Stimulated activated naive B cell treated with anti-CD40 and anti-IgM and Interleukin-4, amounts not matched to agents 10 μg/mL and 1 μg/mL and 100 μg/mL, for 72 hours (primary cell): ENCODE measurements around the gene ANKS1B.

Experiments
- ATAC-seq, 2 donors: fragments of 150-1000 bp; cut with Tn5 transposase; replicated peaks; 2 replicates each; pipeline ENCODE4 v1.10.0; 2021; ENCODE audit warnings: moderate library complexity in 1 of 2
- DNase-seq: peaks from one replicate; pipeline ENCODE4 v3.0.0; 2021
- H3K27ac Mint-ChIP-seq: one replicate; pipeline ENCODE4 v1.8.0; 2022; ENCODE audit warnings: mild to moderate bottlenecking, mixed read lengths
- H3K27me3 Mint-ChIP-seq, 2 donors: one replicate each; pipeline ENCODE4 v1.8.0; 2022; ENCODE audit warnings: mixed read lengths in 2 of 2
- H3K36me3 Mint-ChIP-seq, 2 donors: one replicate each; pipeline ENCODE4 v1.8.0; 2022; ENCODE audit warnings: mixed read lengths in 2 of 2, mild to moderate bottlenecking in 1 of 2
- H3K4me1 Mint-ChIP-seq, 2 donors: one replicate each; pipeline ENCODE4 v1.8.0; 2022; ENCODE audit warnings: mixed read lengths in 2 of 2, mild to moderate bottlenecking in 1 of 2
- H3K4me3 Mint-ChIP-seq, 2 donors: one replicate each; pipeline ENCODE4 v1.8.0; 2022; ENCODE audit warnings: mild to moderate bottlenecking in 2 of 2, mixed read lengths in 2 of 2, moderate library complexity in 1 of 2
- H3K9me3 Mint-ChIP-seq, 2 donors: one replicate each; pipeline ENCODE4 v1.8.0; 2022; ENCODE audit warnings: mixed read lengths in 2 of 2, mild to moderate bottlenecking in 1 of 2

The ANKS1B gene

DNA sequence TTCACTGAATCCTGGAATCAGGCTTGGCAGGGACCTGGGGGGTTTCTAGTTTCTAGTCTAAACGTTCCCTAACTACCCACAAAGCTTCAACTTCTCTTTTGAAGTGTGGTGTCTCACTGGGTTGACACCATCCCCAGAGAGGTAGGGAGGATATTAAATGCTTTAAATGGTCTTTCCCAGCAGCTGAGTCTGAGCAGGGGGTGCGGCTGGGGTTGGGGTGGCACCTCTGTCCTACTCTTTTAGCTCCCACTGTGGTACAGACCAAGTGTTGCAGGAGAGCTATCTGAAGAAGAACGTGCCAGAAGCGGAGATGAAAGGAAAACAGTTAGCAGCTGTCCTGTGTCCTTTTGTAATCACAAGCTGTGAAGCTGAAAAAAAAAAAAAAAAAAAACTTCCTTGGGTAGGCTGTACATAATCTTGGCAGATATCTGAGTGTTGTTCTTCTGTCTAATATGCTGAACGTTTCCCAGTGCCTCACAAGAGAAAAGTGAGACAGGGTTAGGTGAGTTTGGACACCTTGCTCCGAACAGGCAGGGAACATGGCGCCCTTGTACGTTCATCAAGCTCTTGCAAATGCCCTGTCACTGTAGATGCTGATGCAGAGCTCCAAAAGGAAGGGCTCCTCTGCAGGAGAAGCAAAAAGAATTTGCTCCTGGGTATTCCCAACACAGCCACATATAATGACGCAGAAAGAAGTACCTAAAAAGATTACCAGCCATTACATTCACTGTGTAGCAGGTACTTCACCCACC lies 892.5 kb downstream of the ANKS1B start:
- peaks cover 0 to 2% of the 10 kb centered on the region in 2 donors for H3K9me3 Mint-ChIP-seq
- no peak overlapping the region for H3K27ac Mint-ChIP-seq
- peaks cover 4 to 6% of the 10 kb centered on the region in 2 donors for H3K27me3 Mint-ChIP-seq
- ATAC-seq, result no peak
- no peaks in the 10 kb centered on the region for H3K4me1 Mint-ChIP-seq
- no peaks in the 10 kb centered on the region for H3K36me3 Mint-ChIP-seq
- H3K4me3 Mint-ChIP-seq, result no peak overlapping the region
- DNase-seq, result no peak

DNA sequence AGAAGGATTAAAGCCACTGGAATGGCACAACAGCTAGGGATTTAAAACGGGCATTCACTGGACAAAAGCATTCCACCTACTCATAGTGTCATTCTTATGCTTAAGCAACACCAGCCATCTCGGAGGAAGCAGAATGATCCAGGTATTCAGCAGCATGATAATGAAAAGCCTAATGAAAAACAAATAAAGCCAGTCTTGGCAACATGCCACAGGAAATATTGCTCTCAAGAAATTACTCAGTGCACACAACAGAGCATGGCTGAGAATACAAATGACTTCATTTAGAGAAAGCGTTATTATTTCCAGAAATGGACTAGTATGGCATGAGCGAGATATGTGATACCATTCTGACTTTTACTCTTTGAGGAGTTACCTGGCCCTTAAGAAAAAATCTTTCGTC lies 897.5 kb downstream of the ANKS1B start:
- Mint-ChIP-seq H3K4me1 (no peaks in the 10 kb centered on the region), H3K4me3 (no peak overlapping the region), H3K9me3 (peaks cover 0 to 4% of the 10 kb centered on the region in 2 donors), H3K27me3 (peaks cover 0 to 4% of the 10 kb centered on the region in 2 donors), H3K27ac (no peak overlapping the region), H3K36me3 (no peaks in the 10 kb centered on the region)
- ATAC-seq (no peak), DNase-seq (no peak)

DNA sequence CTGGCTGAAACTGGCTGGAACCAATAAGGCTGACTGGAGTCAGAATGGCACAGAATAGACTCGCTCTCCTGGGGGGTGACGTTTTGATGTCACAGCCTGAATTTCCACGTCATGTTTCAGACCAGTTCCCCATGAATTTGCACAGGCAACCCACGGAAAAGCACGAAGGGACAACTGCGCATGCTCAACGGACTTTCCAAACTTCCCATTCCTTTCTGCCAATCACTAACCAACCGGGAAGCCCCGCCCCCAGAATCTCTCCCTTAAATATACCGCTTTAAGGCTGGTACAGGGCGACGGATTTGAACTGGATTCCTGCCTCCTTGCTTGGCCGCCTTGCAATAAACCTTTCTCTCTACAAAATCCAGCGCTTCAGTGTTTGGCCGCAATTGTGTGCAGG lies 904.9 kb downstream of the ANKS1B start:
- H3K36me3 Mint-ChIP-seq, result no peaks in the 10 kb centered on the region
- H3K4me3 Mint-ChIP-seq, result no peak overlapping the region
- ATAC-seq (no peak), DNase-seq (no peak)
- H3K9me3 Mint-ChIP-seq, result peaks cover 0 to 3% of the 10 kb centered on the region in 2 donors
- H3K27ac Mint-ChIP-seq, result no peak overlapping the region
- H3K27me3 Mint-ChIP-seq, result peaks cover 4% of the 10 kb centered on the region in 2 donors
- no peaks in the 10 kb centered on the region for H3K4me1 Mint-ChIP-seq

DNA sequence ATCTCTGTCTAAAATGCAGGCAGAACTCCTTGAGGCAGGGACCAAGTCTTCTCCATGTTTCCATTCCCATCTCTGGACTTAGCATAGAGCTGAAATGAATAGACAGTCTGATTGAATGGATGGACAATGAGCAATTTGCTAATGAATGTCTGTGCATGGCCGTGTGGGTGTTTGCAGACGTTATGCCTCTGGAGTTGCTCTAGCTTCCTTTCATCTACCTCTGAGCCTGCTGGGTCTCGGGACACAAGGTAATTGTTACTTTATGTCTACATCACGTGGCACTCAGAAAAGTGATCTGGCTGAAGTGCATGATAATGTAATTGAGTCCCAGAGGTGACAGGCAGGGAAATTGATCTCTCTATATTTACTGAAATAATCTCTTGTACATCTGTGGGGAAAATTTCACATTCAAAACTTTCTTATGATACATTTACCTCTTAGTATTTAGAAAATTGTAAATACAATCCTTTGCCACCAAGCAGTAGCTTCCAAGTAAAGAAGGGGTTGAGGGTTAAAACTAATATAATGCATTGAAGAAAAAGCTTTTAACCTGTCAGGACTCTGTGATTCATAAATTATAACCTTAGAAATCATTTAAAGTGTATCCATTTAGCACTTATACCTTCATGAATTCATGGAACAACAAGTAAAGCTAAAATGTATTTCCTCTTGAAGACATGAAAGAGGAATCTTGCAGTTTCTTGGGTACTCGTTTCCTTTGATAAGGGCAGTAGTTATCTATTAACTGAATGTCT lies 915.6 kb downstream of the ANKS1B start:
- H3K36me3 Mint-ChIP-seq, result no peaks in the 10 kb centered on the region
- H3K4me1 Mint-ChIP-seq, result no peaks in the 10 kb centered on the region
- no peak for ATAC-seq

DNA sequence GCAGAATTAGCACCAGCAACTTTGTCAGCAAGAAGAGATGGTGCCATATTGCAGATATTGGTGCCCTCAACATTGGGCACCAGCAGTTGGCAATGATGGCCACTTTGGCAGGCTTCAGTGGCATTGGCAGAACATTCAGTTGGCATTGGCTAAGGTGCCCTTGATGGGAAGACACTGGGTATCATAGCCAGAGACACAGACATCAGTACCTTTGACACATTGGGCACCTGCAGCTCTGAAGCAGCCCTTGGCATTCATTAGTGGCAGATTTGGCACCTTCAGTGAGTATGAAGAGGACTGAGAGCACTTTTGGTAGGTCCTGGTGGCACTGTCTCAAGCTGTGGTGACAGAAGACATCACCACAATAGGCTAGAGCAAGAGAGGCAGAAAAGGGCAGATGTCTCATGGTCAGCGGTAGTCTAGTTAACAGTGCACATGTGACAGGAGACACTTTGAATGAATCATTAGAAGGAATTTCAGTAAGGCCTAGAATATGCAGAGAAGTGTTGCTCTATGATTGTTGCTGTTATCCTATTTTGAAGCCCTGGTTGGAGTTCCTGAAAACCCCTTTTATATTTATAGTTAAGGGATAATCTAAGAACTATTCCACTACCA lies 917.5 kb downstream of the ANKS1B start:
- H3K27ac Mint-ChIP-seq, result no peak overlapping the region
- no peaks in the 10 kb centered on the region for H3K9me3 Mint-ChIP-seq
- no peaks in the 10 kb centered on the region for H3K36me3 Mint-ChIP-seq
- peaks cover 0 to 3% of the 10 kb centered on the region in 2 donors for H3K27me3 Mint-ChIP-seq
- no peaks in the 10 kb centered on the region for H3K4me1 Mint-ChIP-seq
- no peak for ATAC-seq
- H3K4me3 Mint-ChIP-seq, result no peak overlapping the region
- no peak for DNase-seq

More for the DNA sequence above, 915.6 kb downstream of the ANKS1B start:
- no peak overlapping the region for H3K4me3 Mint-ChIP-seq
- no peak overlapping the region for H3K27ac Mint-ChIP-seq
- no peak for DNase-seq
- H3K9me3 Mint-ChIP-seq, result no peaks in the 10 kb centered on the region
- no peaks in the 10 kb centered on the region for H3K27me3 Mint-ChIP-seq

DNA sequence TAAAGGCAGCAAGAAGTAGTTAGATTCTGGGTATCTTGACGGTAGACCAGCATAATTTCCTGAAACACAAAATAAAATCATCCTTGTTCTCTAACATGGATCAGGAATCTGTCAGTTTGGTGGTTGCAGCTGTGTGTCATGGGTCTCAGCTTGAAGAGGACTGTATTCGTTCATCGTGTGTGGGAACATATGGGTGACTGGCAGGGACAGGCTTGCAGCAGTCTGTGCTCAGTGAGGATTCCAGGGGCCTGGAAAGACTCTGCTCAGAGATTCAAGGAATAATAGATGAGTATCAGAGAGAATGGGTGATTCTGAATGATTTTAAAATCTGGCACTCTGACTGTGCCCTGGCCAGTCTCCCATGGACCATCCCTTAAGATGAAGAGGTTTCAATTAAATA lies 918.0 kb downstream of the ANKS1B start:
- Mint-ChIP-seq H3K9me3 (no peaks in the 10 kb centered on the region), H3K4me1 (no peaks in the 10 kb centered on the region), H3K27ac (no peak overlapping the region), H3K4me3 (no peak overlapping the region), H3K36me3 (no peaks in the 10 kb centered on the region), H3K27me3 (peaks cover 0 to 3% of the 10 kb centered on the region in 2 donors)
- ATAC-seq (no peak), DNase-seq (no peak)

DNA sequence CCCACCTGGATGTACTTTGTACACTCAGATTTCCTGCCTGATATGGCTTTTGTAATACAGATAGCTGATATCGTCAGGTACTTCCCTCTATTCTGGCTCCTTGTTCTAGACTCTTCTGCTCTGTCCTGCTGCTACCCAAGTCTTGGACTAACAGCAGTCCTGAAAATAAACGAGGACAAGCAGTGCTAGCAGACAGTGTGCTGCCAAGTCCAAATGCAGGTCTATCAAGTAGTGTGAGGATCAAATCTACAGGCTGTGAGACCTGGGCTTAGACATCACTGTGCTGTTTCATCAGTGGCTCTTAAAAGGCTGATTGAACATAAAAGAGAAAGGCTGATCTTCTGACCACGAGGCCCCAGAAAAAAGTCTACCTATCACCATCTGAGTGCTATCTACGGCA lies 921.6 kb downstream of the ANKS1B start:
- no peak for DNase-seq
- peaks cover 0 to 3% of the 10 kb centered on the region in 2 donors for H3K27me3 Mint-ChIP-seq
- H3K4me3 Mint-ChIP-seq, result no peak overlapping the region

DNA sequence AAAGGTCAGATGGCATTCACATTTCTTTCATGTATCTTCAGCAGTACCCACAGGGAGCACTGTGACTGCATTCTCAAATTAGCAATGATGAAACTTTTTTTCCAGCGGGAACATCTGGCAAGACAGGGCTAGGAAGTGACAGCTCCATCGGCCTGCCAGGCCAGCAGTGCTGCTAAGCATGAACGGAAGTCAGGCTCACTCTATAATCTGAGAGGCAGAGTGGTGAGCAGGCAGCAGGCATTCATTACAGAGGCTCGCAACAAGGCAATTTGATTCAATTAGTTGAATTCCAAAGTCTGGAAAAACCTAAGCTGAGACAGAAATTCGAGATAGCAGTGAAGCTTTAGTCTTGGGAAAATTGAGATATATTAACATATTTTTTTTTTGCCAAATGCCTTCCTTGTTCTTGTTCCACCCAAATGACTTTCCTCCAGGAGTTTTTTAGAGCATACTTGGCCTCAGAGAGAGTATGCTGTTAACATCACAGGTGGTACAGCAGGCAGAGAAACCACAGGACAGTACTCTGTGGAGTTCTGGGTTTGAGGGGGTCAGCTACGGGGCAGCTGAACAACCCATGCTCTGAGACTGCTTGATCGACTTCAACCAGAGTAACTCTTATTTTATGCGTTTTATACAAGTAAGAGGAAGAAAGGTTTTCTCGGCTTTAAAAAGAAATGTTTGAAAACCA lies 924.8 kb downstream of the ANKS1B start:
- H3K9me3 Mint-ChIP-seq, result no peaks in the 10 kb centered on the region
- DNase-seq, result no peak
- no peaks in the 10 kb centered on the region for H3K4me1 Mint-ChIP-seq
- no peak overlapping the region for H3K4me3 Mint-ChIP-seq
- no peak for ATAC-seq
- no peak overlapping the region for H3K27ac Mint-ChIP-seq
- H3K36me3 Mint-ChIP-seq, result no peaks in the 10 kb centered on the region
- peaks cover 0 to 3% of the 10 kb centered on the region in 2 donors for H3K27me3 Mint-ChIP-seq

More for the DNA sequence above, 921.6 kb downstream of the ANKS1B start:
- no peaks in the 10 kb centered on the region for H3K9me3 Mint-ChIP-seq
- no peak overlapping the region for H3K27ac Mint-ChIP-seq
- no peaks in the 10 kb centered on the region for H3K36me3 Mint-ChIP-seq
- H3K4me1 Mint-ChIP-seq, result no peaks in the 10 kb centered on the region
- peak in 1 of 2 donors; percentile 10 for ATAC-seq

DNA sequence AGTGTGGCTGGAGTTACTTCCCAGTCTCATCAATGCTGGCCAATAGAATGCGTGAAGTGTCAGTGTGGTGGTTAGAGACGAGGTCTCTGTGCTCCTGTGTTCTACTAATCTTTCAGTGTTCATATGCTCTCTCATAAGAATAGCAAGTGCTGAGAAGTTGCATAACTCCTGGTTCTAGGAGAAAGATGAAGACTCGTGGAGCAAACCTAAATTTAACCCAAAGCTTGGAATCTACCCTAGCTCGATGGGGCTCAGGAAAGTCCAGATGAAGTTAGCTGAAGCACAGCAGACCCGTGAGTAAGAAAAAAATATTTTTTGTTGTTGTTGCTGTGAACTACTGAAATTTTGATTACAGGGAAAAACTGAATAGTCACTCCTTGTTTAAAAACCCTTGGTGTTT lies 927.1 kb downstream of the ANKS1B start:
- Mint-ChIP-seq H3K36me3 (no peaks in the 10 kb centered on the region), H3K27ac (no peak overlapping the region), H3K27me3 (peaks cover 0 to 3% of the 10 kb centered on the region in 2 donors), H3K4me1 (no peaks in the 10 kb centered on the region), H3K4me3 (no peak overlapping the region), H3K9me3 (no peaks in the 10 kb centered on the region)
- DNase-seq (no peak), ATAC-seq (no peak)

DNA sequence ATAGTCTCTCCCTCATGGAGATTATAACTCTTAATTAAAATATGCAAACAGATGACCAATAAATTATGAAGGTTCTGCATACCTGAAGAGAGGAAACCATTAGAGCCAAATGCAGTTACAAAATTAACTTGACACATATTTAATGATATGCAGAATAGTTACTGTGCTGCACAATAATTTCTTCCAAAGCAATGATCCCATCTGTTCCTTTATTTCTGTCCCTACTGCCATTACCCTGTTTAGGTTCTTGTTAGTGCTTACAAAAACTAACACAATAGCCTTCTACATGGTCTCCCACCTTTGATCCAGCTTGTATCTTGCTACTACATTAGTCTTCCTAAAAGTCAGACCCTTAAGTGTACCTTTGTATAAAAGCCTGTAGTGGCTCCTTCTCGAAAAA lies 928.5 kb downstream of the ANKS1B start:
- no peaks in the 10 kb centered on the region for H3K27me3 Mint-ChIP-seq
- DNase-seq, result no peak
- no peak for ATAC-seq
- H3K27ac Mint-ChIP-seq, result no peak overlapping the region
- H3K4me1 Mint-ChIP-seq, result no peaks in the 10 kb centered on the region
- no peak overlapping the region for H3K4me3 Mint-ChIP-seq
- H3K36me3 Mint-ChIP-seq, result no peaks in the 10 kb centered on the region
- H3K9me3 Mint-ChIP-seq, result no peaks in the 10 kb centered on the region

DNA sequence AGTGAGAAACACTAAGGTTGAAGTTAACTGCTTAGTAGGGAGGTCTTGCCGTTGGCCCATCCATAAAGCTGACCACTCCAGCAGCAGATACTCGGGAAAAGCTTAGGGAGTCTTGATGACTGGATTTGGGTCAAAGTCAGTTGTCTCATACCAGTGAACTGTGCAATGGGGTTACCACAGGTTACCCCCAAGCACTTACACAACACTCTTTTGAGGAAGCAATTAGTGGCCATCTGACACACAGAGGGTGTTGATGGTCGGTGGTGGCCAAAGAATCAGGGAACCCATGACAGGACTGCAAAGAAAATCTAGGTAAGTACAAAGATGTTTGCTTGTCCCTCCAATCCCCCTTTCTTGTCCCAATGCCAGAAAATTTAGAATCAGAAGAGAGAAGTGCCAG lies 929.4 kb downstream of the ANKS1B start:
- no peaks in the 10 kb centered on the region for H3K9me3 Mint-ChIP-seq
- H3K4me3 Mint-ChIP-seq, result no peak overlapping the region
- no peak overlapping the region for H3K27ac Mint-ChIP-seq
- no peaks in the 10 kb centered on the region for H3K36me3 Mint-ChIP-seq
- H3K4me1 Mint-ChIP-seq, result no peaks in the 10 kb centered on the region
- no peak for DNase-seq
- H3K27me3 Mint-ChIP-seq, result no peaks in the 10 kb centered on the region
- ATAC-seq, result no peak

DNA sequence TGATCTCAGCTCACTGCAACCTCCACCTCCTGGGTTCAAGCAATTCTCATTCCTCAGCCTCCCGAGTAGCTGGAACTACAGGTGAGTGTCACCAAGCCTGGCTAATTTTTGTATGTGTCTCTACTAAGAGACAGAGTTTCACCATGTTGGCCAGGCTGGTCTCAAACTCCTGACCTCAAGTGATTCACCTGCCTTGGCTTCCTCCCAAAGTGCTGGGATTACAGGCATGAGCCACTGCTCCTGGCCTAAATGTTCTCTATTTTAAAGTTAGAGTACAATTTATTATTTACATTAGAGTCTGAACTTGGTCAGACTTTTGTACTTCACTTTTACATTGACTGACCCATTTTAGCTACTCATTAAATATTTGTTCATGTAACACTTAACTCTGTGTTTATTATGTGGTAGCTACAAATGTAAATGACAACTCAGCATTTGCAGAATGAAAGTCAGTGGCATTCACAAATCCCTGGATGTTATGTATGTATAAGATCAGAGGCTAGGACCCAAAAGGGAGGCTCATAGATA lies 930.1 kb downstream of the ANKS1B start:
- no peaks in the 10 kb centered on the region for H3K4me1 Mint-ChIP-seq
- ATAC-seq, result no peak
- no peaks in the 10 kb centered on the region for H3K9me3 Mint-ChIP-seq
- H3K36me3 Mint-ChIP-seq, result no peaks in the 10 kb centered on the region
- no peak for DNase-seq
- no peaks in the 10 kb centered on the region for H3K27me3 Mint-ChIP-seq
- no peak overlapping the region for H3K4me3 Mint-ChIP-seq
- no peak overlapping the region for H3K27ac Mint-ChIP-seq

DNA sequence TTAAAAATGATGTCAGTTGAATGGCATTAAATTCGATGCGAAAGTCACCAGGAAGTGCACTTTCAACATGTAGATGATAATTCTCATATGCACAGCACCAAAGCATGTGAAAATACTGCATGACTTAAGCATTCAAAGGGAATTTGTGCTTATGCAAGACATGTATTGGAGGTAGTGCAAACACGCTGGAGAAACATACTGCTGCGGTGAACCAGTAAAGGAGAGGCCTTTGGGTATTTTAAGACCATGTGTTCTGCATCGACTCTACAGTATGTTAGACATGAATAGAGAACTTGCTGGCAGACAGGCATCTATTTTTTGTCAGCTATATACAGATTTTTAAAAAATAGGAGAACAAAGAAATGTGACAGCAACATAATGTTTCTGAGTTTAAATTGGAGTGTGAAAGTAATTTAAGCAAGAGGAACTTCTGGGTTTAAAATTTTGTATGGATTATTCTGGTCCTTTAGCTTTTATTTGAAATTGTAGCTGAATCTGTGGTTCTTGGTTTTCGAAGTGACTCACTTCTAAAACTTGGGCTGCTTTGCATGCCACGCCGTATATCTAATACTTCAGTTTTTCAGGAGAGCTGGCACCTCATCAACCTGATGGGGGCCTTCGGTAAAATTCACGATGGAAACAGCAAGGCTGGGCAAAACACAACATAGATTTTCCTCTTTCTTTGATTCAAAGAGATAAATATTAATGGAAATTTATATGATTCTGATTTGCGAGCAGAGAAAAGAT lies 930.9 kb downstream of the ANKS1B start:
- ATAC-seq, result no peak
- no peak for DNase-seq
- H3K4me3 Mint-ChIP-seq, result no peak overlapping the region
- no peaks in the 10 kb centered on the region for H3K36me3 Mint-ChIP-seq
- no peaks in the 10 kb centered on the region for H3K4me1 Mint-ChIP-seq
- H3K9me3 Mint-ChIP-seq, result no peaks in the 10 kb centered on the region
- no peaks in the 10 kb centered on the region for H3K27me3 Mint-ChIP-seq
- H3K27ac Mint-ChIP-seq, result no peak overlapping the region

DNA sequence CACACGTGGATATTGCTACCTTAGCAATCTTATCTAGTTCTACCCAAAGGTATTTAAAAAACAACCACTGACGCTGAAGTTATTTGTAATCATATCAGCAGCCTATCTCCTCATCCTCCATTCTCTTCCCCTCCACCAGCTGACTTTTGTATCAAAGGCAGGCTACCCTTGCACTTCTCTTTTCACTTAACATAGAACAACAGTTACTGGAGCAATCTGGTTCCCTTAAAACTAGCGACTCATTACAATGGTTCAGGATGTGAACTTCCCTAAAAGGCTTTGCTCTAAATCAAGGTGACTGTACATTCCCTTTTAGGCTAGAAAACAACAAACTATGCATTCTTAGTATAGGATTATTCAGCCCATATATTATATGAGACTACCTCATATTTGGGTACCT lies 935.0 kb downstream of the ANKS1B start:
- H3K36me3 Mint-ChIP-seq, result no peaks in the 10 kb centered on the region

More for the DNA sequence above, 935.0 kb downstream of the ANKS1B start:
- H3K27me3 Mint-ChIP-seq, result no peaks in the 10 kb centered on the region
- H3K4me1 Mint-ChIP-seq, result no peaks in the 10 kb centered on the region
- peaks cover 4 to 7% of the 10 kb centered on the region in 2 donors for H3K9me3 Mint-ChIP-seq
- ATAC-seq, result no peak
- no peak for DNase-seq
- H3K27ac Mint-ChIP-seq, result no peak overlapping the region
- H3K4me3 Mint-ChIP-seq, result no peak overlapping the region
